GM21619 (cell line): Measurements from ENCODE around the gene CDKAL1.
"Not testable (repeated sequence)": the region's sequence is repeated elsewhere in the genome, so short reads cannot be mapped to it uniquely, and the experiment has no call there.

Experiments used
- ATAC-seq: cut with Tn5 transposase; IDR thresholded peaks from one replicate; pipeline ENCODE4 v1.9.1; 2021; ENCODE audit not compliant: unreplicated experiment

The CDKAL1 gene

GRCh38 chr6:21049148-21049547, 514.9 kb downstream of the CDKAL1 start:
- ATAC-seq: no peak

DNA sequence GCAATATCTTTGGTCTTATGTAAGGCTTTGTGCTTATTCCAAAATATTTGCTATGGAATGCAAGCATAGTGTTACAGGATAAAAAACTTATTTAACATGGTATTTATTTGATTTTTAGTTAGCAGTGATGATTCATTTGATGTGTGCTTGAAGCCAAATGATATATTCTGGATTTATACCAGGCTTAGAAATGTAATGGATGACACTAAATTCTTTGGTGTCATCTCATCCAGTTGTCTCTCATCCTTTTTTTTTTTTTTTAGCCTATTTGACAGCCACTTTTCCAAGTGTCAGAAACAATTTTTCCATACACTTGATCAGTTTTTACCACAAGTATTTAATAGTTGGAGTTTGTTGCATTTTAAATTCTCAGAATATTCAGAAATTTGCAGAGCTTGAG, 515.3 kb downstream of the CDKAL1 start:
- no peak for ATAC-seq

GRCh38 chr6:21050935-21051334, 516.7 kb downstream of the CDKAL1 start:
- ATAC-seq: no peak

- no peak for ATAC-seq
Measured at GRCh38 chr6:21051777-21052176, 517.5 kb downstream of the CDKAL1 start.

DNA sequence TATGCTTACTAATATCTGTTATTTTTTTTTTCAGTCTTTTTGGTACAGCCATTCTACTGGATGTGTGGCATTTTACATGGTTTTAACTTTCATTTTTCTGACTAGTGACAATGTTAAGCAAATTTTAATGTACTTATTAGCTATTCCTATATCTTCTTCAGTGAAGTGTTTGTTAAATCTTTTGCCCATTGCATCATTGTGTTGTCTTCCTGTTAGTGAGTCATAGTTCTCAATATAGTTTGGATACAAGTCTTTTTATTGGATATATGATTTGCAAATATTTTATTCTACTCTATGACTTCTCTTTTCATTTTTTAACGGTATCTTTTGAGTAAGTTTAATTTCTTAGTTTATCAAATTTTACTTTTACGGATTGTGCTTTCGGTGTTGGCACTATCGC, 519.4 kb downstream of the CDKAL1 start:
- no peak for ATAC-seq

GRCh38 chr6:21055480-21055879, 521.2 kb downstream of the CDKAL1 start:
- ATAC-seq: not testable (repeated sequence)

DNA sequence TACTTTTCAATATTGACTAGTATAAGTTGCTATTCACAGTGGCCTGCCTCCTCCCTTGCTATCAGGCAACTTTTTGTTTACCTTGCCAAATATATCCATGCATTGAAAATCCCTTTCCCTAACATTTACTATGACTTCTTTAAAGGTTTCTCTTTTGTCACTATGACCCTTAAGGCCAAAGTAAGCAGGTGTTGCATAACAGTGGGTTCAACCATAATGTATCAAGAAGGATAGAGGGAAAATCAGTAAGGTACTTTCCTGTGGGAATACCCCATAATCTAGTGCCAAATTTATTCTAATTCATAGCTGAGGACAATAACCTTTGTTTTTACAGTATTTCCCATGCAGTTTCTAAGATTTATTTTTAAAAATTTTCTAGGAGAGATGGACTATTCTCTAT, 527.6 kb downstream of the CDKAL1 start:
- ATAC-seq: no peak

- ATAC-seq: no peak
Measured at GRCh38 chr6:21064756-21065340, 530.6 kb downstream of the CDKAL1 start.

DNA sequence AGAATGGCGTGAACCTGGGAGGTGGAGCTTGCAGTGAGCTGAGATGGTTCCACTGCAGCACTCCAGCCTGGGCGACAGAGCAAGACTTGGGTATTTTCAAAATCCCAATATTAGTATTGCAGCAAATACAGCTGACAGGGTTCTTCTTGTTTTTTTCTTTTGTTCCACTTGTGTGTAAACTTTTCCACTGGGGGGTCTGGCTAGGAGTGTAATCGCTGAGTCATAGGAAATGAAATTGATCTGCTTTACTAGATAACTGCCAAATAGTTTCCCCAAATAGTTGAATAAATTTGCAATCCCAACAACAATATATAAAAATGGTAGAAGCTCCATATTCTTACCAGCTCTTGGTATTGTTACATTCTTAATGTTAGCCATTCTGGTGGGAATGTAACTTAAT, 533.3 kb downstream of the CDKAL1 start:
- ATAC-seq: no peak

DNA sequence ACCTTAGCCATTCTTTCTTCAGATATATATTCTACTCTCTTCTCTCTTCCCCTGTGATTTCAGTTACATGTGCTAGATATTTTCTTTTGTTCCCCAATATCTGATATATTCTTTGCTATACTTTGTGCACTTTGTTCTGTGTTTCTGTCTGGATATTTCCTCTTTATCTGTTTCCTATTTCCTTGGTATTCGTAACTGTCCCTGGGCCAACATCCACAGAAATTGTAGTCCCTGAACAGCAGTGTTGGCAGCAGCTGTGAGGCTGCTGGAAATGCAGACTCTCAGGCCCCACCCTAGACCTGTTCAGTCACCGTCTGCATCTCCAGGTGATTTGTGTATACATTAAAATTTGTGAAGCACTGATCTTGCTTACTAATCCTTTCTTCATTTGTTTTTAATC, 536.4 kb downstream of the CDKAL1 start:
- no peak for ATAC-seq

- ATAC-seq: no peak
Measured at GRCh38 chr6:21071780-21072468, 537.7 kb downstream of the CDKAL1 start.

- ATAC-seq: no peak
Measured at GRCh38 chr6:21073318-21073839, 539.1 kb downstream of the CDKAL1 start.

- ATAC-seq: no peak
Measured at GRCh38 chr6:21074484-21074883, 540.2 kb downstream of the CDKAL1 start.

DNA sequence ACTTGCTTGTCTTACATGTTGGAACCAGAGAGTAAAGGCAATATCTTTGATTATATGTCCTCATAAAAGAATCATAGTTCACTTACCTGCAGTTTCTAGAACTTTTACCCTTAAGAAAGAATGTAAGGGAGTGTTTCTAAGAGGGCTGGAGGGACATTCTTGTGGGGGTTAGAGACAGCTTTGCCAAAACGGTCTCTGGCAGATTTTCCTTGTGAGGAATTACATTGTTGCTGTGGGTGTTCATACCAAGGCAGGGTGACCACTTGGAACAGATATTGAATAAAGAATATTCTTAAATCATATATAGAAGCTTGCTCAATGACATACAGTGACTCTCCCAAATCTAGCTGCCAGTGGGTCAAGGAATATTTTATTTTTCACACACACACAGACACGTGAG, 541.7 kb downstream of the CDKAL1 start:
- ATAC-seq: no peak

DNA sequence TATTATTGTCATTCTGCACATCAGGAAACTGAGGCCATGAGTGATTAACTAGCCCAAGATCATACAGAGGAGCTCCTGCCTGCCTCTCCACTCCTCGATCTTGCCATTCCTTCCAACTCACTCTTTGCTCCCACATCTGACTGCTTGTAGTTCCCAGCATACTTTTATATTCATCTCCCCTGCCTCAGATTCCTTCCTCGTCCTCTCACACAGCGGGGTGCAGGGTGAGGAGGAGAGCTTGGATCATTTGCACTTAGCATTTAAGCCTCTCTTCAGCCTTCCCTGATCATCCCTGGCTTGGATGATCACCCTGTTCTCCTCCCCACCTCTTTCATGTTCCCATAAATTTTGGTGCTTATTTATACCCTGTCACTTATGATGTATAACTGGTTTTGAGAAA, 544.2 kb downstream of the CDKAL1 start:
- no peak for ATAC-seq

DNA sequence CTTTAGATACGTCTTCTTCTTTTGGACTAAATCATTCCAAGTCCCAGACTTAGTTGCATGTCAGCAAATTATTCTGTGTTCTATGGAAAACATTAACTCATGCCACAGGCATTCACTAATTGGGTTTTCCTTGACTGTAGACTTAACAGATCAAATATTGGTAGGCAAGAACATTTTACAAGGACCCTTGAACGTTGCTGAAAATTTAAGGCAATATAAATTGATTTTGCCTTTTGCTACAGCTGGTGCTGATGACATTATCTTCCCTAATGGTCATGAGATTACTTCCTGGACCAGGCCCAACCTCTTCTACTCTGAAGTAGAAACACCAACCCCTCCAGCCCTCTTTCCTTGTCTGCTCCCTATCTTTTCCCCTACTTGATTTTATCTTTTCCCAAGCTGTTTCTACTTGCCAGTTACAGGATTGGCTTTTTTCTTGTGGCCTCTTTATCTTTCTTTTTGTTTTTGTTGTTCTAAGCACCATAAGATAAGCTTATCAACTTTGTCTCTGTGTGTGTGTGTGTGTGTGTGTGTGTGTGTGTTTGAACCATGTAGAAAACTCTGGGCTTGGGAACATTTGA, 545.3 kb downstream of the CDKAL1 start:
- ATAC-seq: no peak

GRCh38 chr6:21080221-21080620, 546.0 kb downstream of the CDKAL1 start:
- no peak for ATAC-seq

GRCh38 chr6:21082091-21082490, 547.8 kb downstream of the CDKAL1 start:
- no peak for ATAC-seq

GRCh38 chr6:21083708-21084107, 549.5 kb downstream of the CDKAL1 start:
- no peak for ATAC-seq

GRCh38 chr6:21084656-21085055, 550.4 kb downstream of the CDKAL1 start:
- ATAC-seq: no peak

- ATAC-seq: no peak
Measured at GRCh38 chr6:21085211-21085610, 551.0 kb downstream of the CDKAL1 start.

GRCh38 chr6:21085643-21086042, 551.4 kb downstream of the CDKAL1 start:
- ATAC-seq: no peak
